Skeletal muscle cell (primary cell): ENCODE results near the gene ARL2BP.
A peak's percentile ranks its signal among the peaks of the same experiment; 100 is the strongest.

Experiments
- DNase-seq: peaks from one replicate; pipeline ENCODE4 v3.0.0-alpha.2; 2010; ENCODE audit warnings: low read depth
- H3K4me3 ChIP-seq: 2 replicates; pipeline ENCODE4 v1.5.1; 2011; ENCODE audit warnings: low read depth, mild to moderate bottlenecking, control low read depth, low read length, moderate library complexity

The ARL2BP gene

GRCh38 chr16:57233944-57234706 lies 10.9 kb upstream of the ARL2BP start:
- no peak for DNase-seq
- no peak overlapping the region for H3K4me3 ChIP-seq

GRCh38 chr16:57234707-57235092 lies 10.4 kb upstream of the ARL2BP start:
- H3K4me3 ChIP-seq, result no peak overlapping the region
- no peak for DNase-seq

- peak; percentile 48 for DNase-seq
- H3K4me3 ChIP-seq, result no peak overlapping the region
Measured at GRCh38 chr16:57235128-57236021, 9.7 kb upstream of the ARL2BP start.

GRCh38 chr16:57236022-57236350 lies 9.1 kb upstream of the ARL2BP start:
- DNase-seq, result no peak
- no peak overlapping the region for H3K4me3 ChIP-seq

- H3K4me3 ChIP-seq, result no peak overlapping the region
- DNase-seq, result no peak
Measured at GRCh38 chr16:57238682-57239081, 6.4 kb upstream of the ARL2BP start.

GRCh38 chr16:57239107-57239506 lies 6.0 kb upstream of the ARL2BP start:
- no peak overlapping the region for H3K4me3 ChIP-seq
- no peak for DNase-seq

- DNase-seq, result no peak
- H3K4me3 ChIP-seq, result no peak overlapping the region
Measured at GRCh38 chr16:57240851-57241250, 4.2 kb upstream of the ARL2BP start.

GRCh38 chr16:57242650-57243049 lies 2.4 kb upstream of the ARL2BP start:
- no peak for DNase-seq
- no peak overlapping the region for H3K4me3 ChIP-seq

GRCh38 chr16:57244463-57244766 lies 644 bp upstream of the ARL2BP start:
- peak overlapping the region; percentile 83 for H3K4me3 ChIP-seq
- DNase-seq, result no peak

GRCh38 chr16:57245472-57246113 lies 534 bp downstream of the ARL2BP start:
- H3K4me3 ChIP-seq, result peak overlapping the region; percentile 83
- DNase-seq, result no peak

GRCh38 chr16:57251352-57251751 lies 6.3 kb downstream of the ARL2BP start:
- no peak for DNase-seq

GRCh38 chr16:57252148-57252721 lies 7.2 kb downstream of the ARL2BP start:
- no peak overlapping the region for H3K4me3 ChIP-seq
- no peak for DNase-seq

More at GRCh38 chr16:57251352-57251751, 6.3 kb downstream of the ARL2BP start:
- H3K4me3 ChIP-seq, result no peak overlapping the region

GRCh38 chr16:57253466-57253865 lies 8.4 kb downstream of the ARL2BP start:
- no peak for DNase-seq
- H3K4me3 ChIP-seq, result no peak overlapping the region

GRCh38 chr16:57255686-57256415 lies 10.8 kb downstream of the ARL2BP start:
- DNase-seq, result no peak
- no peak overlapping the region for H3K4me3 ChIP-seq

GRCh38 chr16:57256601-57257395 lies 11.7 kb downstream of the ARL2BP start:
- H3K4me3 ChIP-seq, result no peak overlapping the region
- no peak for DNase-seq

GRCh38 chr16:57257455-57258070 lies 12.5 kb downstream of the ARL2BP start:
- H3K4me3 ChIP-seq, result no peak overlapping the region
- DNase-seq, result no peak

GRCh38 chr16:57258226-57258909 lies 13.3 kb downstream of the ARL2BP start:
- no peak overlapping the region for H3K4me3 ChIP-seq
- no peak for DNase-seq
